K562 (cell line): ENCODE results near the gene TTC27. TPM values are rescaled to one million over a fixed set of nuclear protein-coding genes. Genes with fewer than 3 reads are reported as not detected.

Experiments used
- ATAC-seq: fragments of 200-7000 bp; cut with Tn5 transposase; 3 replicates; pipeline ENCODE4 v1.9.1; 2020; ENCODE audit warnings: moderate library complexity
- BruUV-seq: library from RNA; stranded (reverse); fragments of 400-500 nt; replicated peaks from 2 replicates; lab custom pipeline; 2021; lab: Mats Ljungman, UMichigan
- CTCF ChIA-PET: fragments of 300-600 bp; formaldehyde crosslinking; extraction: SDS; loops from one replicate; lab custom pipeline; 2021; ENCODE audit warnings: low intra/inter-chr PET ratio; lab: Yijun Ruan, JAX
- POLR2A ChIA-PET: fragments of 300-600, 350-650 bp; sonication (Branson Sonifier 250); formaldehyde crosslinking; extraction: SDS; loops from one replicate; lab custom pipeline; 2021; ENCODE audit warnings: antibody characterized with exemption, inconsistent platforms; lab: Yijun Ruan, JAX
- DNase-seq, 4 experiments: peaks; one replicate each; pipeline versions ENCODE4 v3.0.0 to v3.0.0-alpha.2; 2011 to 2018; ENCODE audit warnings: low spot score in 3 of 4, mixed read lengths in 3 of 4; ENCODE audit errors: extremely low read depth in 1 of 4
- FAIRE-seq: peaks from 2 replicates; lab custom pipeline; 2011; peaks lifted over from hg19 to GRCh38; lab: Jason Lieb, UNC
- H2AFZ ChIP-seq: 2 replicates; pipeline ENCODE4 v1.6.0; 2011; ENCODE audit warnings: low read depth, low read length, control low read depth, inconsistent platforms
- H3K27ac ChIP-seq: fragments of 200-600 bp; 3 replicates; pipeline ENCODE4 v1.8.0; 2011; ENCODE audit warnings: low read depth, mild to moderate bottlenecking, control low read depth, inconsistent platforms, low read length, moderate library complexity, mixed read lengths; ENCODE audit errors: extremely low read depth
- H3K27me3 ChIP-seq, 2 experiments: fragments of 300-600 bp in 1 of 2; 2 replicates in 1 of 2; 3 replicates in 1 of 2; pipeline versions ENCODE4 v1.6.0 to v1.8.0; 2011; ENCODE audit warnings: inconsistent platforms in 2 of 2, low read length in 2 of 2, mild to moderate bottlenecking in 1 of 2, mixed read lengths in 1 of 2, moderate library complexity in 1 of 2; ENCODE audit not compliant: control insufficient read depth in 2 of 2, insufficient read depth in 2 of 2
- H3K36me3 ChIP-seq: fragments of 300-600 bp; 3 replicates; pipeline ENCODE4 v1.8.0; 2011; ENCODE audit warnings: mild to moderate bottlenecking, low read length, inconsistent platforms; ENCODE audit not compliant: control insufficient read depth, insufficient read depth
- H3K4me1 ChIP-seq, 2 experiments: fragments of 200-600 bp in 1 of 2; replicated peaks in 1 of 2; 2 replicates in 1 of 2; 3 replicates in 1 of 2; pipeline versions ENCODE4 v1.5.1 to v1.8.0; 2011; ENCODE audit warnings: inconsistent platforms in 2 of 2, low read length in 2 of 2, mild to moderate bottlenecking in 1 of 2, mixed read lengths in 1 of 2, moderate library complexity in 1 of 2; ENCODE audit not compliant: control insufficient read depth in 2 of 2, insufficient read depth in 2 of 2
- H3K4me2 ChIP-seq: 2 replicates; pipeline ENCODE4 v1.6.1; 2011; ENCODE audit warnings: low read length, control low read depth, inconsistent platforms, mixed read lengths; ENCODE audit not compliant: insufficient read depth
- H3K4me3 ChIP-seq: fragments of 200-600 bp; sonication (generic), shearing (Covaris generic); 2 replicates; pipeline ENCODE4 v1.5.1; 2016; ENCODE audit warnings: control low read depth, inconsistent platforms
- H3K79me2 ChIP-seq: fragments of 200-600 bp; 3 replicates; pipeline ENCODE4 v1.8.0; 2011; ENCODE audit warnings: low read length, inconsistent platforms; ENCODE audit not compliant: control insufficient read depth, insufficient read depth
- H3K9ac ChIP-seq, 2 experiments: 2 replicates each; pipeline versions ENCODE4 v1.6.0 to v1.6.1; 2011; ENCODE audit warnings: low read depth in 2 of 2, low read length in 2 of 2, control low read depth in 1 of 2, inconsistent platforms in 1 of 2, mild to moderate bottlenecking in 1 of 2, mixed read lengths in 1 of 2; ENCODE audit not compliant: insufficient read depth in 1 of 2
- H3K9me1 ChIP-seq: one replicate; pipeline ENCODE4 v1.6.0; 2011; ENCODE audit warnings: inconsistent platforms, mild to moderate bottlenecking, low read length, moderate library complexity; ENCODE audit not compliant: control insufficient read depth, insufficient read depth
- H3K9me3 ChIP-seq: replicated peaks from 2 replicates; pipeline ENCODE4 v1.5.1; 2011; ENCODE audit warnings: low read depth, low read length, inconsistent platforms; ENCODE audit not compliant: control insufficient read depth, insufficient read depth
- H4K20me1 ChIP-seq: replicated peaks from 2 replicates; pipeline ENCODE4 v1.6.1; 2011; ENCODE audit warnings: low read length, inconsistent platforms, mixed read lengths; ENCODE audit not compliant: control insufficient read depth, insufficient read depth
- ATF1 ChIP-seq, 2 experiments: fragments of 450-650 bp in 1 of 2; IDR thresholded peaks; 2 replicates each; pipeline ENCODE4 v1.6.1; 2016; ENCODE audit warnings: missing compliant biosample characterization in 1 of 2, missing genetic modification characterization in 1 of 2
- C11orf30 ChIP-seq: fragments of 450-650 bp; IDR thresholded peaks from 2 replicates; pipeline ENCODE4 v1.6.1; 2016; ENCODE audit warnings: low read depth, mild to moderate bottlenecking
- HDAC8 ChIP-seq: fragments of 450-650 bp; IDR thresholded peaks from 2 replicates; pipeline ENCODE4 v1.6.1; 2016; ENCODE audit warnings: mild to moderate bottlenecking, missing genetic modification characterization, moderate library complexity, missing compliant biosample characterization
- KAT8 ChIP-seq: fragments of 450-650 bp; IDR thresholded peaks from 2 replicates; pipeline ENCODE4 v1.6.1; 2016; ENCODE audit warnings: low read depth, mild to moderate bottlenecking
- MCM2 ChIP-seq: fragments of 450-650 bp; IDR thresholded peaks from 2 replicates; pipeline ENCODE4 v1.6.1; 2017; ENCODE audit warnings: low read depth, mild to moderate bottlenecking
- RNF2 ChIP-seq: sonication (generic); IDR thresholded peaks from 2 replicates; pipeline ENCODE4 v1.6.1; 2016
- SAFB2 ChIP-seq: fragments of 200-400 bp; formaldehyde crosslinking; IDR thresholded peaks from 2 replicates; pipeline ENCODE4 v1.6.1; 2018; ENCODE audit warnings: borderline replicate concordance, low read length, low read depth, moderate library complexity; ENCODE audit not compliant: severe bottlenecking
- SMAD4 ChIP-seq: fragments of 250-450 bp; sonication (Bioruptor Pico); conservative IDR thresholded peaks from 2 replicates; pipeline ENCODE4 v1.8.0; 2021; ENCODE audit warnings: inconsistent platforms, mild to moderate bottlenecking, moderate library complexity
- SMC3 ChIP-seq: conservative IDR thresholded peaks from 2 replicates; pipeline ENCODE4 v1.6.1; 2011; ENCODE audit warnings: low read depth, low read length, improper control_type of control experiment; ENCODE audit not compliant: insufficient read depth
- TAF15 ChIP-seq: fragments of 200-400 bp; formaldehyde crosslinking; IDR thresholded peaks from 2 replicates; pipeline ENCODE4 v1.6.1; 2017; ENCODE audit warnings: mild to moderate bottlenecking, low read depth, low read length, moderate library complexity
- TBL1XR1 ChIP-seq, 2 experiments: IDR thresholded peaks; 2 replicates each; pipeline ENCODE4 v1.6.1; 2012; ENCODE audit warnings: improper control_type of control experiment in 2 of 2, low read length in 2 of 2, mild to moderate bottlenecking in 1 of 2
- ZNF316 ChIP-seq: fragments of 450-650 bp; IDR thresholded peaks from 2 replicates; pipeline ENCODE4 v1.6.1; 2016
- WGBS: fragments of 100-300 bp; shearing (Covaris generic); methylation state at CpG from one replicate; pipeline ENCODE4 v1.1.6; 2016; ENCODE audit warnings: low coverage, mixed read lengths; ENCODE audit not compliant: insufficient coverage; ENCODE audit errors: missing lambda C conversion rate; 5-methylcytosine and 5-hydroxymethylcytosine counted together
- in situ Hi-C: fragments of 300-500 bp; cut with MboI; formaldehyde crosslinking; loops from 4 replicates; pipeline ENCODE4 v1.15.0; 2018; ENCODE audit warnings: inconsistent platforms, mixed read lengths
- intact Hi-C: fragments of 100-400 bp; cut with micrococcal nuclease; formaldehyde crosslinking; loops from 2 replicates; pipeline ENCODE4 v1.14.2; 2022
- polyA plus RNA-seq, 8 experiments: library from polyadenylated mRNA; depleted of rRNA in 4 of 8; stranded (reverse) in 5 of 8; unstranded in 3 of 8; fragments of >200 nt; fragmentation: Nextera tagmentation in 2 of 8; fragmentation: Illumina TruSeq in 1 of 8; extraction: Ambion mirVana in 2 of 8; extraction: Trizol in 1 of 8; gene quantifications; 2 replicates each; pipeline versions ENCODE4 v1.2.1 to v1.2.3, GENCODE V29; 2011 to 2014; ENCODE audit warnings: inconsistent platforms in 1 of 8, missing spikeins in 1 of 8
- total RNA-seq, 7 experiments: library from RNA; depleted of rRNA in 6 of 7; stranded (reverse); fragments of >200 nt in 6 of 7; fragmentation: Illumina TruSeq in 2 of 7; extraction: Trizol in 2 of 7; gene quantifications; 2 replicates each; pipeline versions ENCODE4 v1.2.1 to v1.2.3, GENCODE V29; 2011 to 2021; ENCODE audit warnings: low replicate concordance in 1 of 7
- TF ChIP-seq, protein P1 (sequence below): fragments of 150-350 bp; IDR thresholded peaks from 2 replicates; pipeline ENCODE4 v1.6.1; 2014; ENCODE audit warnings: low read depth, mild to moderate bottlenecking, low read length, borderline replicate concordance

TTC27 gene
- total and polyA plus RNA-seq, 9 of the 15 experiments (the other 6 are each of a cell fraction or from before 2014, with no cell fraction given) = 44.3 to 93.4 (median 57.3) TPM

DNA sequence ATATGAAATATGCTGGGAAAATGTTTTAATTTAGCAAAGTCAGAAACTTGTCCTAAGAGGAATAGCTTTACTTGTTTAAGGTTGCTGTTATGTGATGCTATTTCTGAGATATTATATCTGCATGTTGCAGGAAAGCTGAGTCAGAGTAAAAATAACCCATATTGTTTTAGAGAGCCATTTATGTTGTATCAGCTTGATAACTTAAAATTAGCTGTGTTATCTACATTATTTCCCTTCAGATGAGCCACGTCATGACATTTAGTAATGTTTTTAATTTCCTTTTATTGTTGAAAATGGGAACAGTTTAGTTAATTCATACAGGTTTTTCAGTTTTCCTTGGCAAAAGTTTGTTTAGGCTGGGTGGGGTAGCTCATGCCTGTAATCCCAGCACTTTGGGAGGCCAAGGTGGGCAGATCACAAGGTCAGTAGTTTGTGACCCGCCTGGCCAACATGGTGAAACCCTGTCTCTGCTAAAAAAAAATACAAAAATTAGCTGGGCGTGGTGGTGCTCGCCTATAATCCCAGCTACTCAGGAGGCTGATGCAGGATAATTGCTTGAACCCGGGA is 55.8 kb downstream of the TTC27 start:
- in situ Hi-C loops = no loop called here
- no peak overlapping the region for H3K9ac ChIP-seq

DNA sequence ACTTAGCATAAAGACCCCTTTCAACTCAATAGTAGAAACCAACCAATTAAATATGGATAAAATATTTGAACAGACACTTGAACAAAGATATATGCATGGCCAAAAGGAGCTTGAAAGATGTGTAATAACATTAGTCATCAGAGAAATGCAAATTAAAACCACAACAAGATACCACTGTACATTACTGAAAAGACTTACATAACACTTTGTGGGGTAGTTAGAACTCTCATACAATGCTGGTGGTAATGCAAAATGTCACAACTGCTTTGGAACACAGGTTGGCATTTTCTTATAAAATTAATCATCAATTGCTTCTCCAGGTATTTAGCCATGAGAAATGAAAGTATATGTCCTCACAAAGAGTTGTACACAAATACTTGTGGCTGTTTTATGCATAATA is 60.7 kb downstream of the TTC27 start:
- H4K20me1 ChIP-seq = no peaks in the 10 kb centered on the region
- CTCF ChIA-PET = no interaction called here
- no peak overlapping the region for H2AFZ ChIP-seq
- no peak overlapping the region for H3K9ac ChIP-seq
- no peaks in the 10 kb centered on the region for H3K9me3 ChIP-seq
- no peak overlapping the region for H3K4me3 ChIP-seq
- H3K27ac ChIP-seq = no peak overlapping the region
- H3K9me1 ChIP-seq = no peaks in the 10 kb centered on the region
- FAIRE-seq (peak; percentile 61), DNase-seq (no peak), ATAC-seq (no peak)
- H3K36me3 ChIP-seq = peaks cover 20% of the 10 kb centered on the region; the same call in 2 of the 3 replicates
- no TSS peak for BruUV-seq
- intact Hi-C loops (no loop called here), in situ Hi-C loops (no loop called here)
- no peaks in the 10 kb centered on the region; a peak in 1 of 5 replicates for H3K4me1 ChIP-seq
- POLR2A ChIA-PET = no interaction called here
- no peak overlapping the region for H3K4me2 ChIP-seq
- no peaks in the 10 kb centered on the region for H3K79me2 ChIP-seq
- H3K27me3 ChIP-seq = no peaks in the 10 kb centered on the region
- TF ChIP-seq, protein P1, sequence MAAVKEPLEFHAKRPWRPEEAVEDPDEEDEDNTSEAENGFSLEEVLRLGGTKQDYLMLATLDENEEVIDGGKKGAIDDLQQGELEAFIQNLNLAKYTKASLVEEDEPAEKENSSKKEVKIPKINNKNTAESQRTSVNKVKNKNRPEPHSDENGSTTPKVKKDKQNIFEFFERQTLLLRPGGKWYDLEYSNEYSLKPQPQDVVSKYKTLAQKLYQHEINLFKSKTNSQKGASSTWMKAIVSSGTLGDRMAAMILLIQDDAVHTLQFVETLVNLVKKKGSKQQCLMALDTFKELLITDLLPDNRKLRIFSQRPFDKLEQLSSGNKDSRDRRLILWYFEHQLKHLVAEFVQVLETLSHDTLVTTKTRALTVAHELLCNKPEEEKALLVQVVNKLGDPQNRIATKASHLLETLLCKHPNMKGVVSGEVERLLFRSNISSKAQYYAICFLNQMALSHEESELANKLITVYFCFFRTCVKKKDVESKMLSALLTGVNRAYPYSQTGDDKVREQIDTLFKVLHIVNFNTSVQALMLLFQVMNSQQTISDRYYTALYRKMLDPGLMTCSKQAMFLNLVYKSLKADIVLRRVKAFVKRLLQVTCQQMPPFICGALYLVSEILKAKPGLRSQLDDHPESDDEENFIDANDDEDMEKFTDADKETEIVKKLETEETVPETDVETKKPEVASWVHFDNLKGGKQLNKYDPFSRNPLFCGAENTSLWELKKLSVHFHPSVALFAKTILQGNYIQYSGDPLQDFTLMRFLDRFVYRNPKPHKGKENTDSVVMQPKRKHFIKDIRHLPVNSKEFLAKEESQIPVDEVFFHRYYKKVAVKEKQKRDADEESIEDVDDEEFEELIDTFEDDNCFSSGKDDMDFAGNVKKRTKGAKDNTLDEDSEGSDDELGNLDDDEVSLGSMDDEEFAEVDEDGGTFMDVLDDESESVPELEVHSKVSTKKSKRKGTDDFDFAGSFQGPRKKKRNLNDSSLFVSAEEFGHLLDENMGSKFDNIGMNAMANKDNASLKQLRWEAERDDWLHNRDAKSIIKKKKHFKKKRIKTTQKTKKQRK = no peak
- no peak for TF ChIP-seq SMAD4
- TF ChIP-seq SAFB2 = no peak
- no peak for TF ChIP-seq KAT8
- TF ChIP-seq RNF2 = no peak

More for the DNA sequence above, 55.8 kb downstream of the TTC27 start:
- Histone ChIP-seq H3K36me3 (peaks cover 39% of the 10 kb centered on the region; the same call in 2 of the 3 replicates), H3K79me2 (no peaks in the 10 kb centered on the region), H4K20me1 (no peaks in the 10 kb centered on the region), H3K27me3 (no peaks in the 10 kb centered on the region)
- DNase-seq = no peak
- TF ChIP-seq ZNF316 (peak; percentile 22; the same call in 1 of the 2 replicates), TAF15 (no peak), SMC3 (no peak), MCM2 (no peak), TBL1XR1 (IDR thresholded peaks at IDR 0.05; ENCODE audit: low read length in 2 of 2) (no peak), C11orf30 (0 out of 2 replicates have a peak, but pooled peaks have one; percentile 15), ATF1 (CRISPR knock-in tag; IDR thresholded peaks at IDR 0.05) (no peak), ATF1 (tag; IDR thresholded peaks at IDR 0.05) (no peak), HDAC8 (tag) (no peak)
- TF ChIP-seq, all 486 proteins: peak for 2
- no peaks in the 10 kb centered on the region for H3K9me1 ChIP-seq
- no peaks in the 10 kb centered on the region for H3K9me3 ChIP-seq
- H3K27ac ChIP-seq = no peak overlapping the region
- FAIRE-seq (no peak), ATAC-seq (no peak)
- no peak overlapping the region for H3K4me3 ChIP-seq
- 80% methylated on average over 5 of the region's 5 CpGs for WGBS
- CTCF ChIA-PET = no interaction called here
- POLR2A ChIA-PET = interaction anchor here (1.5 kb wide), 1 partner anchor 12 kb away, joined by 3 read pairs; no protein-coding TSS in a partner anchor
- intact Hi-C loops = no loop called here
- H3K4me2 ChIP-seq = no peak overlapping the region
- H3K4me1 ChIP-seq = no peaks in the 10 kb centered on the region
- no peak overlapping the region for H2AFZ ChIP-seq
- no TSS peak for BruUV-seq
